Right lobe of liver (tissue), 4 donors: ENCODE data around the gene DEDD.
A peak's percentile ranks its signal among the peaks of the same experiment; 100 is the strongest.

Experiments
- POLR2A ChIP-seq: fragments of 450-650 bp; IDR thresholded peaks from one replicate; pipeline ENCODE4 v1.6.1; 2017; ENCODE audit warnings: antibody characterized with exemption, mild to moderate bottlenecking
- TF ChIP-seq, protein P1 (sequence below), 4 donors: fragments of 200-600 bp in 3 of 4; fragments of 450-650 bp in 1 of 4; IDR thresholded peaks; one replicate each; pipeline versions ENCODE4 v1.5.1 to v1.8.0; 2016 to 2022; ENCODE audit warnings: antibody characterized with exemption in 4 of 4, mild to moderate bottlenecking in 2 of 4
- donor health status: DM: no; HTN: no; CAD: no.
- donor health status: DM: no; HTN: no; CAD: no.
- donor health status: DM: no; HTN: yes; CAD: no.

DNA sequence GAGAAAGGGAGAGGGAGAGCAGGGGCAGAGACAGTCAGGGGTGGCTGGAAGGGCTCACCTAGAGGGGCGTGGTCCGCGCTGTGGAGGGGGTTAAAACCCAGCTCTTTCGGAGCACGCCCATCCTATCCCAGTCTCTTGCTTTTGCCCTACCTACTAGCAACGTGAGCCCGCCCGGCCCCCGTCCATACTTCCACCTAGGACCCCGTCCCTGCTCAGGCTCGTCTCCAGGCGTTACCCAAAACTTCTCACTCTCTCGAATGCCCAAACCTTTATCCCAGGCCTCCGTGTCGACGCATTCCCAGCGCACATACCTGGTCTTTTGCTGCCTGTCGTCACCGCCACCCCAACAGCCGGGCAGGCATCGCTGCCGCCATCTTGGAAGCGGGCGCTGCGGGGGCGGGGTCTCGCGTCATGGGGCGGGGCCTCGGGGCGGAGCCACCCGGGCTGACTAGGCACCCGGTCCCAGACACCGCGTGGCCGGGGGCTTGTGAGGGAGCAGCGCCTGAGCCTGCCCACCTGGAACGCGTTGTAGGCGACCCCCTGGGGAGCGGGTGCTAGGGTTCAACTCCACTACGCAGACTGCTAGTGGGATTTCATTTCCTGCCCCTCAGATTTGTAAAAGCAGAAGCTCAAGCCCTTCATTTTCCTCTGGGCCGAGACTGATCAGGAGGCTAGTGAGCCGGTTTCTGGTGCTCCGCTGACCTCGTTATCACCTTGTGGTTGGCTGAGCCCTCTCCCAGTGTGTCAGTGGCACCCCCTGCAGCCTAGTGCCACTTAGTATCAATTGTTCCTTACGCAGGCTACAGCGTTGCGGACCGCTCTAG lies 44.9 kb upstream of the DEDD start, which contains the start of gene B4GALT3:
- TF ChIP-seq, protein P1, sequence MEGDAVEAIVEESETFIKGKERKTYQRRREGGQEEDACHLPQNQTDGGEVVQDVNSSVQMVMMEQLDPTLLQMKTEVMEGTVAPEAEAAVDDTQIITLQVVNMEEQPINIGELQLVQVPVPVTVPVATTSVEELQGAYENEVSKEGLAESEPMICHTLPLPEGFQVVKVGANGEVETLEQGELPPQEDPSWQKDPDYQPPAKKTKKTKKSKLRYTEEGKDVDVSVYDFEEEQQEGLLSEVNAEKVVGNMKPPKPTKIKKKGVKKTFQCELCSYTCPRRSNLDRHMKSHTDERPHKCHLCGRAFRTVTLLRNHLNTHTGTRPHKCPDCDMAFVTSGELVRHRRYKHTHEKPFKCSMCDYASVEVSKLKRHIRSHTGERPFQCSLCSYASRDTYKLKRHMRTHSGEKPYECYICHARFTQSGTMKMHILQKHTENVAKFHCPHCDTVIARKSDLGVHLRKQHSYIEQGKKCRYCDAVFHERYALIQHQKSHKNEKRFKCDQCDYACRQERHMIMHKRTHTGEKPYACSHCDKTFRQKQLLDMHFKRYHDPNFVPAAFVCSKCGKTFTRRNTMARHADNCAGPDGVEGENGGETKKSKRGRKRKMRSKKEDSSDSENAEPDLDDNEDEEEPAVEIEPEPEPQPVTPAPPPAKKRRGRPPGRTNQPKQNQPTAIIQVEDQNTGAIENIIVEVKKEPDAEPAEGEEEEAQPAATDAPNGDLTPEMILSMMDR (IDR thresholded peaks at IDR 0.05), result peak; percentile 23 to 48 (median 34)
- peak; percentile 81 for TF ChIP-seq POLR2A
